WI38 (cell line): ENCODE data around the gene CACNG5.
A peak's percentile ranks its signal among the peaks of the same experiment; 100 is the strongest.
"Not testable (repeated sequence)": the region's sequence is repeated elsewhere in the genome, so short reads cannot be mapped to it uniquely, and the experiment has no call there.

ENCODE experiments used
- H3K4me3 ChIP-seq: 2 replicates; pipeline ENCODE4 v1.5.1; 2011; ENCODE audit warnings: low read depth, mild to moderate bottlenecking, control low read depth, low read length
- CTCF ChIP-seq: IDR thresholded peaks from 2 replicates; pipeline ENCODE4 v1.5.1; 2012; ENCODE audit warnings: low read depth, mild to moderate bottlenecking, control low read depth, low read length

CACNG5 gene

GRCh38 chr17:66900126-66901010, 65.5 kb downstream of the CACNG5 start:
- no peak overlapping the region for H3K4me3 ChIP-seq
- TF ChIP-seq CTCF: no peak

GRCh38 chr17:66903296-66903695, 68.4 kb downstream of the CACNG5 start:
- not testable (repeated sequence) for H3K4me3 ChIP-seq

DNA sequence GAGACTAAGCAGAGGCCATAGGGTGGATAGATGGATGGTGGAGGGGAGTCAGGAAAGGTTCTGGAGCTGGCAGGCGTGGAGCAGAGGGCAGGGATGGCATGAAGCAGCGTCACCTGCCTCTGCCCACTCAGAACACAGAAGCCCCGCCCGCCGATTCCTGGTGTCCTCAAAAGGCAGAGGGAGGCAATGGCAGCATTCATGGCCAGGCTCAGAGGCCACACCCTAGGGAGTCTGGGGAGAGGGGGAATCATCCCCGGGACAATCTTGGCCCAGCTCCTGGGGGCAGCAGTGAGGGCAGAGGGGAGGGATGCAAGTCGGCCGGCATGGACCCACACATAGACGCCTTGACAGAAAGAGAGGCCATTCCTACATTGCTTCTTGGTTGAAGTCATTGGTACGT, 68.9 kb downstream of the CACNG5 start:
- H3K4me3 ChIP-seq: no peak overlapping the region
- no peak for TF ChIP-seq CTCF

- TF ChIP-seq CTCF: no peak
- H3K4me3 ChIP-seq: no peak overlapping the region
Measured at GRCh38 chr17:66904760-66905624, 70.1 kb downstream of the CACNG5 start.

DNA sequence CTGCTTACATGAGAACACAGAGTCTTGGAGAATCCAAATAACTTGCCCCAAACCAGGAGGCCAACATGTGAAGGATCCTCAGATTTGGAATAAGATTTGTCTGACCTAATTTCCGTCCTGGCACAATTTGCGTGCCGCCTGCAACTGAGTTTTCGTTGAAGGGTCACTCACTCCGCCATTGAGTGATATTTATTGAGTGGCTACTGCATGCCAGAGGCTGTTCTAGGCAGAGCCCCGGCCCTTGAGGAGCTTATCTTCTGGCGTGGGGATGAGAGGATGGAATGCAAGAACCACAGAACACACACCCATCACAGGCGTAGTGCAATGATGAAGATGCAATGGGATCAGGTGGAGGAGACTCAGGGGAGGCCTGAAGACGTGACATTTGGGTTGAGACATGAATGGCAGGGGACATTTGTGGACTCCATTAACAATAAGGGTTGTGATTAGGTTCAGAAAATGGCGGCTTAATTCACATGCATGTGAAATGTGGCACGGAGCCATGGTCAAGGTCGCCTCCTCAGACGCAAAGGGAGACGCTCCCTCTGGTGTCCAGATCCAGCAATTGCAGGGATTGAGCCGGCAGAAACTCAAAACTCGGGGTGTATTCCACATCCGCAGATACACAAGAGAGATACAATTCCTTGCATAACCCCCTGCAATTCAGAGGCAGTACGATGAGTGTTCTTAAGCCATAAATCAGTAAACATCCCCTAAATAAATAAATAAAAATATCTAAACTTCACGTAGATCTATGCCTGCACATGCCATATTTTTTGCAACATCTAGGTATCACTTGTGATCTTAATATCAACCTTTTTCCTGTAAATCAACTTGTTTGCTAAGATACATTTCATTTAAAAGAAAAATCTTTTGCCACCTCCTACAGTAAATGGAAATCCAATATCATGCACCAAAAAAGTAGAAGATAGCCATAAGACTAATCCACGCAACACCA, 71.7 kb downstream of the CACNG5 start:
- TF ChIP-seq CTCF: peak; percentile 86
- no peak overlapping the region for H3K4me3 ChIP-seq

- TF ChIP-seq CTCF: no peak
- H3K4me3 ChIP-seq: no peak overlapping the region
Measured at GRCh38 chr17:66909804-66910373, 75.0 kb downstream of the CACNG5 start.
